H9 (cell line): ENCODE data around the gene CCDC88C. TPM values are rescaled to one million over a fixed set of nuclear protein-coding genes. Genes with fewer than 3 reads are reported as not detected.

Experiments
- DNase-seq: peaks from one replicate; pipeline ENCODE4 v3.0.0-alpha.2; 2017
- H2AFZ ChIP-seq: one replicate; pipeline ENCODE4 v1.6.1; 2013; ENCODE audit warnings: mild to moderate bottlenecking, low read length, control low read depth, moderate library complexity
- H2AK5ac ChIP-seq: 2 replicates; pipeline ENCODE4 v1.6.1; 2013; ENCODE audit warnings: low read length, control low read depth, mixed read lengths; ENCODE audit not compliant: insufficient read length
- H2BK120ac ChIP-seq: one replicate; pipeline ENCODE4 v1.6.1; 2013; ENCODE audit warnings: low read depth, mild to moderate bottlenecking, low read length, control low read depth, inconsistent platforms; ENCODE audit not compliant: poor library complexity, severe bottlenecking
- H2BK12ac ChIP-seq: 2 replicates; pipeline ENCODE4 v1.6.1; 2013; ENCODE audit warnings: low read length, control low read depth, mixed read lengths, low read depth; ENCODE audit not compliant: insufficient read length
- H2BK15ac ChIP-seq: 2 replicates; pipeline ENCODE4 v1.6.1; 2013; ENCODE audit warnings: low read depth, low read length, control low read depth
- H2BK20ac ChIP-seq: one replicate; pipeline ENCODE4 v1.6.1; 2013; ENCODE audit warnings: low read depth, mild to moderate bottlenecking, low read length, control low read depth, inconsistent platforms; ENCODE audit not compliant: poor library complexity, severe bottlenecking
- H2BK5ac ChIP-seq: 2 replicates; pipeline ENCODE4 v1.6.1; 2013; ENCODE audit warnings: low read length, control low read depth, mixed read lengths; ENCODE audit not compliant: insufficient read length
- H3K14ac ChIP-seq: 2 replicates; pipeline ENCODE4 v1.6.1; 2013; ENCODE audit warnings: low read length, control low read depth; ENCODE audit not compliant: insufficient read depth
- H3K18ac ChIP-seq: 2 replicates; pipeline ENCODE4 v1.6.1; 2013; ENCODE audit warnings: low read depth, mild to moderate bottlenecking, mixed read lengths, low read length, control low read depth; ENCODE audit not compliant: insufficient read length
- H3K23ac ChIP-seq: 2 replicates; pipeline ENCODE4 v1.6.1; 2013; ENCODE audit warnings: low read length, control low read depth, mixed read lengths, low read depth; ENCODE audit not compliant: insufficient read length
- H3K23me2 ChIP-seq: 2 replicates; pipeline ENCODE4 v1.6.1; 2013; ENCODE audit warnings: low read depth, mild to moderate bottlenecking, mixed read lengths, low read length, control low read depth; ENCODE audit not compliant: insufficient read length, poor library complexity, severe bottlenecking
- H3K27ac ChIP-seq: 2 replicates; pipeline ENCODE4 v1.5.1; 2013; ENCODE audit warnings: low read length, control low read depth, mixed read lengths, low read depth; ENCODE audit not compliant: insufficient read length
- H3K27me3 ChIP-seq: 2 replicates; pipeline ENCODE4 v1.6.1; 2013; ENCODE audit warnings: low read length, control low read depth, inconsistent platforms; ENCODE audit not compliant: insufficient read depth
- H3K4ac ChIP-seq: 2 replicates; pipeline ENCODE4 v1.6.1; 2013; ENCODE audit warnings: low read depth, mild to moderate bottlenecking, control low read depth, inconsistent platforms, low read length, moderate library complexity
- H3K4me1 ChIP-seq: 2 replicates; pipeline ENCODE4 v1.6.1; 2013; ENCODE audit warnings: low read length, control low read depth, inconsistent platforms; ENCODE audit not compliant: insufficient read depth
- H3K4me2 ChIP-seq: 2 replicates; pipeline ENCODE4 v1.6.1; 2013; ENCODE audit warnings: low read length, control low read depth, mixed read lengths; ENCODE audit not compliant: insufficient read length, insufficient read depth
- H3K56ac ChIP-seq: 2 replicates; pipeline ENCODE4 v1.6.1; 2013; ENCODE audit warnings: low read depth, mild to moderate bottlenecking, mixed read lengths, low read length, control low read depth; ENCODE audit not compliant: insufficient read length
- H3K79me1 ChIP-seq: 2 replicates; pipeline ENCODE4 v1.6.1; 2013; ENCODE audit warnings: low read depth, mild to moderate bottlenecking, moderate library complexity, low read length, control low read depth, inconsistent platforms; ENCODE audit not compliant: insufficient read depth, poor library complexity, severe bottlenecking
- H3K79me2 ChIP-seq: 2 replicates; pipeline ENCODE4 v1.6.1; 2013; ENCODE audit warnings: low read length, control low read depth, inconsistent platforms; ENCODE audit not compliant: insufficient read depth
- H3K9ac ChIP-seq: 2 replicates; pipeline ENCODE4 v1.6.1; 2013; ENCODE audit warnings: low read length, control low read depth, mixed read lengths; ENCODE audit not compliant: insufficient read length; ENCODE audit errors: extremely low read depth
- H3K9me3 ChIP-seq: one replicate; pipeline ENCODE4 v1.6.1; 2013; ENCODE audit warnings: low read depth, low read length, inconsistent platforms; ENCODE audit not compliant: control insufficient read depth
- H3T11ph ChIP-seq: one replicate; pipeline ENCODE4 v1.6.1; 2013; ENCODE audit warnings: mild to moderate bottlenecking, low read length, control low read depth, inconsistent platforms
- H4K20me1 ChIP-seq: one replicate; pipeline ENCODE4 v1.6.1; 2013; ENCODE audit not compliant: control insufficient read depth, insufficient read length, insufficient read depth
- H4K5ac ChIP-seq: 2 replicates; pipeline ENCODE4 v1.6.1; 2013; ENCODE audit warnings: low read depth, mild to moderate bottlenecking, mixed read lengths, low read length, control low read depth; ENCODE audit not compliant: insufficient read length
- H4K8ac ChIP-seq: replicated peaks from 2 replicates; pipeline ENCODE4 v1.6.1; 2013; ENCODE audit warnings: low read length, control low read depth, mixed read lengths, low read depth; ENCODE audit not compliant: insufficient read length
- H4K91ac ChIP-seq: 2 replicates; pipeline ENCODE4 v1.6.1; 2013; ENCODE audit warnings: low read depth, mild to moderate bottlenecking, moderate library complexity, mixed read lengths, low read length, control low read depth; ENCODE audit not compliant: insufficient read length
- H3K27ac Mint-ChIP-seq, 3 experiments: 2 replicates in 2 of 3; 3 replicates in 1 of 3; pipeline ENCODE4 v1.8.0; 2020 to 2021; ENCODE audit warnings: mixed read lengths in 3 of 3, mild to moderate bottlenecking in 1 of 3, moderate library complexity in 1 of 3
- H3K27me3 Mint-ChIP-seq: 2 replicates; pipeline ENCODE4 v1.8.0; 2021; ENCODE audit warnings: low read depth, mild to moderate bottlenecking, moderate library complexity, mixed read lengths
- H3K36me3 Mint-ChIP-seq, 3 experiments: 2 replicates in 2 of 3; 3 replicates in 1 of 3; pipeline ENCODE4 v1.8.0; 2020 to 2021; ENCODE audit warnings: low read depth in 3 of 3, mixed read lengths in 3 of 3; ENCODE audit not compliant: insufficient read depth in 1 of 3
- H3K4me1 Mint-ChIP-seq, 2 experiments: 2 replicates each; pipeline ENCODE4 v1.8.0; 2020; ENCODE audit warnings: mixed read lengths in 2 of 2
- H3K4me3 Mint-ChIP-seq, 2 experiments: 2 replicates in 1 of 2; 3 replicates in 1 of 2; pipeline ENCODE4 v1.8.0; 2020 to 2021; ENCODE audit warnings: mild to moderate bottlenecking in 2 of 2, mixed read lengths in 2 of 2, moderate library complexity in 1 of 2
- H3K9me3 Mint-ChIP-seq, 2 experiments: 2 replicates in 1 of 2; 3 replicates in 1 of 2; pipeline ENCODE4 v1.8.0; 2020; ENCODE audit warnings: mild to moderate bottlenecking in 2 of 2, mixed read lengths in 2 of 2, moderate library complexity in 1 of 2
- CTCF ChIP-seq: fragments of 200-600 bp; sonication (generic); conservative IDR thresholded peaks from 3 replicates; pipeline ENCODE4 v1.8.0; 2021; ENCODE audit warnings: antibody characterized with exemption, mild to moderate bottlenecking
- WGBS: extraction: QIAGEN DNeasy Blood & Tissue Kit; methylation state at CpG from one replicate; pipeline ENCODE4 v1.1.7; 2013; ENCODE audit warnings: missing lambda C conversion rate, low lambda C conversion rate, mixed read lengths; ENCODE audit not compliant: insufficient read length; ENCODE audit errors: extremely low coverage; 5-methylcytosine and 5-hydroxymethylcytosine counted together
- total RNA-seq: library from RNA; stranded (reverse); gene quantifications from 2 replicates; pipeline ENCODE4 v1.2.1, GENCODE V29; 2021

Gene CCDC88C
- total RNA-seq, 1 experiment from 2014 or later, result 52.4 TPM

GRCh38 chr14:91402771-91403600 lies 14.6 kb downstream of the CCDC88C start:
- H4K5ac ChIP-seq, result no peak overlapping the region
- no peak overlapping the region for H3K18ac ChIP-seq
- H3K4me2 ChIP-seq, result no peak overlapping the region
- H3K9ac ChIP-seq, result no peak overlapping the region
- H2AK5ac ChIP-seq, result no peak overlapping the region
- no peak overlapping the region; the same call in 1 of the 2 replicates for H3K14ac ChIP-seq
- TF ChIP-seq CTCF, result no peak
- H3K4me1 ChIP-seq, result peaks cover 6% of the 10 kb centered on the region; the same call in 1 of the 2 replicates
- H3K9me3 ChIP-seq, result no peaks in the 10 kb centered on the region
- H2BK20ac ChIP-seq, result no peak overlapping the region
- H3K56ac ChIP-seq, result no peak overlapping the region
- H3T11ph ChIP-seq, result no peak overlapping the region
- H3K23ac ChIP-seq, result no peak overlapping the region
- H2BK5ac ChIP-seq, result no peak overlapping the region
- H2BK12ac ChIP-seq, result no peak overlapping the region
- Mint-ChIP-seq H3K27me3 (no peaks in the 10 kb centered on the region), H3K36me3 (peaks cover 16 to 28% (median 17%) of the 10 kb centered on the region in 3 experiments), H3K27ac (peak overlapping the region; percentile 8 to 85 (median 46); a peak in 2 of 7 replicates), H3K4me1 (peaks cover 39 to 40% of the 10 kb centered on the region in 2 experiments), H3K4me3 (no peak overlapping the region), H3K9me3 (no peaks in the 10 kb centered on the region)
- peaks cover 14% of the 10 kb centered on the region; the same call in 1 of the 2 replicates for H3K79me2 ChIP-seq
- H3K27ac ChIP-seq, result no peak overlapping the region
- H3K79me1 ChIP-seq, result peaks cover 2% of the 10 kb centered on the region
- WGBS, result no CpG with 5 or more reads among the region's 18 CpGs
- no peak overlapping the region for H4K91ac ChIP-seq
- H4K20me1 ChIP-seq, result no peaks in the 10 kb centered on the region
- no peak overlapping the region for H2BK15ac ChIP-seq
- H2AFZ ChIP-seq, result no peak overlapping the region
- peak; percentile 23 for DNase-seq
- no peaks in the 10 kb centered on the region for H3K27me3 ChIP-seq
- no peak overlapping the region for H4K8ac ChIP-seq
- no peak overlapping the region for H3K4ac ChIP-seq
- no peak overlapping the region for H2BK120ac ChIP-seq
- peaks cover 3% of the 10 kb centered on the region for H3K23me2 ChIP-seq
